Loucy (cell line): ENCODE results near the gene INPP5K.

Source experiments
- H2AFZ ChIP-seq: fragments of 200-600 bp; sonication (generic); 2 replicates; pipeline ENCODE4 v1.6.0; 2016; ENCODE audit warnings: antibody characterized with exemption, mild to moderate bottlenecking, low read length, moderate library complexity
- H3F3A ChIP-seq: fragments of 200-600 bp; 2 replicates; pipeline ENCODE4 v1.6.0; 2016; ENCODE audit warnings: antibody characterized with exemption, low read depth, mild to moderate bottlenecking
- H3K27me3 ChIP-seq: fragments of 200-600 bp; sonication (generic); 2 replicates; pipeline ENCODE4 v1.6.1; 2014; ENCODE audit warnings: low read length, mild to moderate bottlenecking; ENCODE audit not compliant: insufficient read depth, poor library complexity, severe bottlenecking
- H3K36me3 ChIP-seq: fragments of 200-600 bp; sonication (generic); 2 replicates; pipeline ENCODE4 v1.6.1; 2016; ENCODE audit warnings: low read length; ENCODE audit not compliant: insufficient read depth
- H3K4me1 ChIP-seq: fragments of 200-600 bp; sonication (generic); 2 replicates; pipeline ENCODE4 v1.5.1; 2014; ENCODE audit warnings: low read length, mild to moderate bottlenecking; ENCODE audit not compliant: insufficient read depth, poor library complexity, severe bottlenecking
- H3K4me2 ChIP-seq: fragments of 200-600 bp; sonication (generic); 2 replicates; pipeline ENCODE4 v1.6.0; 2014; ENCODE audit warnings: antibody characterized with exemption, low read length, low read depth, mild to moderate bottlenecking; ENCODE audit not compliant: poor library complexity, severe bottlenecking
- H3K4me3 ChIP-seq: fragments of 200-600 bp; sonication (generic); 2 replicates; pipeline ENCODE4 v1.5.1; 2014; ENCODE audit warnings: low read length, mild to moderate bottlenecking, mixed read lengths; ENCODE audit not compliant: poor library complexity, severe bottlenecking
- H3K79me2 ChIP-seq: fragments of 200-600 bp; sonication (generic); 2 replicates; pipeline ENCODE4 v1.6.1; 2014; ENCODE audit warnings: low read length; ENCODE audit not compliant: insufficient read depth
- H3K9ac ChIP-seq: fragments of 200-600 bp; sonication (generic); 2 replicates; pipeline ENCODE4 v1.6.0; 2014; ENCODE audit warnings: mild to moderate bottlenecking, low read depth, low read length, moderate library complexity; ENCODE audit not compliant: poor library complexity, severe bottlenecking
- H3K9me2 ChIP-seq: fragments of 200-600 bp; sonication (generic); replicated peaks from 2 replicates; pipeline ENCODE4 v1.6.1; 2016; ENCODE audit warnings: low read depth, low read length, mixed read lengths
- H3K9me3 ChIP-seq: fragments of 200-600 bp; sonication (generic); 2 replicates; pipeline ENCODE4 v1.6.1; 2014; ENCODE audit warnings: mild to moderate bottlenecking, antibody characterized with exemption, low read length, low read depth; ENCODE audit not compliant: insufficient read depth
- H4K20me1 ChIP-seq: fragments of 200-600 bp; sonication (generic); 2 replicates; pipeline ENCODE4 v1.6.0; 2014; ENCODE audit warnings: antibody characterized with exemption, low read length, mild to moderate bottlenecking; ENCODE audit not compliant: insufficient read depth, poor library complexity, severe bottlenecking
- EZH2phosphoT487 ChIP-seq: fragments of 200-600 bp; IDR thresholded peaks from 2 replicates; pipeline ENCODE4 v1.6.1; 2018; ENCODE audit warnings: antibody characterized with exemption, mild to moderate bottlenecking, moderate library complexity, borderline replicate concordance
- TF ChIP-seq, protein P1 (sequence below): fragments of 200-600 bp; sonication (generic); conservative IDR thresholded peaks from 2 replicates; pipeline ENCODE4 v1.5.1; 2014; ENCODE audit warnings: mild to moderate bottlenecking, antibody characterized with exemption, low read length

Gene INPP5K

DNA sequence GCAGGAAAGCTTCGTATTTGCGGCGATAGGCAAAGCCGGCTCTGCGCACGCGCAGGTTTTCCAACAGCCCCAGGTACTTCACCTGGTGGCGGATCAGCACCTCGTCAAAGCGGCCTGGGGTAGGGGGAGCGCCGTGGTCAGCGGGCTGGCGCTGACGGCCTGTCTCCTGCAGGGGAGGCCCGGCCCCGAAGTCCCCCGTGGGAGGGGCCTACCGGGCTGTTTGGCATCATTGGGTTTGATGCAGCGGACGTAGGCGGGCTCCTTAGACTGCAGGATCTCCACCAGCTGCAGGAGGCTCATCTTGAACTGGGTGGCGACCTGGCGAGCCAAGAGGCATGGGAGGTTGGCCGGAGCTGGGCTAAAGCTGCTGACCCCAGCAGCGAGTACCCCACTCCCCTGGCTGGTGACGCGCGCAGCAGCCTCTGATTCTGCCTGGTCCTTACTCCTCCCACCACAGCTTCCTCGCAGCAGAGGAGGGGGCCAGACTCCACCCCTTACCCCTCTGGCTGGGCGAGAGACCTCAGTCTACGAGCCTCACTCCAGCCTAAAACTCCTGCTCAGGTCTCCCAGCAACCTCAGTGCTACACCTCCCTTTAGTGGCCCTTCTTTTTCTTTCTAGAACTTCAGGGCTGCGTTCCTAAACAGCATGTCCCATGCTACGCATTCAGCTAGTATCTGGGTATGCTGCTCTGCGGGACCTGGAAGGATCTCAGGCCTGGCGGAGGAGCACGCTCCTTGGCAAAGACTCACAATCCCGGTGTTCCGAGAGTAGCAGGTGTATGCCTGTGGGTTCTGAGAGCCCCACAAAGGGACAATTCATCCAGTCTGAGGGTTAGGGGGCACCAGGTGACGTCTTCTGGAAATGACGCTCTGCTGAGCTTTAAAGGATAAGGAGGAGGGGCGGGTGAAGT lies 44.2 kb downstream of the INPP5K start:
- TF ChIP-seq EZH2phosphoT487 = no peak
- TF ChIP-seq, protein P1, sequence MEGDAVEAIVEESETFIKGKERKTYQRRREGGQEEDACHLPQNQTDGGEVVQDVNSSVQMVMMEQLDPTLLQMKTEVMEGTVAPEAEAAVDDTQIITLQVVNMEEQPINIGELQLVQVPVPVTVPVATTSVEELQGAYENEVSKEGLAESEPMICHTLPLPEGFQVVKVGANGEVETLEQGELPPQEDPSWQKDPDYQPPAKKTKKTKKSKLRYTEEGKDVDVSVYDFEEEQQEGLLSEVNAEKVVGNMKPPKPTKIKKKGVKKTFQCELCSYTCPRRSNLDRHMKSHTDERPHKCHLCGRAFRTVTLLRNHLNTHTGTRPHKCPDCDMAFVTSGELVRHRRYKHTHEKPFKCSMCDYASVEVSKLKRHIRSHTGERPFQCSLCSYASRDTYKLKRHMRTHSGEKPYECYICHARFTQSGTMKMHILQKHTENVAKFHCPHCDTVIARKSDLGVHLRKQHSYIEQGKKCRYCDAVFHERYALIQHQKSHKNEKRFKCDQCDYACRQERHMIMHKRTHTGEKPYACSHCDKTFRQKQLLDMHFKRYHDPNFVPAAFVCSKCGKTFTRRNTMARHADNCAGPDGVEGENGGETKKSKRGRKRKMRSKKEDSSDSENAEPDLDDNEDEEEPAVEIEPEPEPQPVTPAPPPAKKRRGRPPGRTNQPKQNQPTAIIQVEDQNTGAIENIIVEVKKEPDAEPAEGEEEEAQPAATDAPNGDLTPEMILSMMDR = no peak
- H3K9ac ChIP-seq = no peak overlapping the region
- no peaks in the 10 kb centered on the region for H3K9me2 ChIP-seq
- H3K9me3 ChIP-seq = no peaks in the 10 kb centered on the region
- no peaks in the 10 kb centered on the region for H3K27me3 ChIP-seq
- H3K4me1 ChIP-seq = no peaks in the 10 kb centered on the region
- H4K20me1 ChIP-seq = no peaks in the 10 kb centered on the region
- H3K79me2 ChIP-seq = no peaks in the 10 kb centered on the region
- H2AFZ ChIP-seq = no peak overlapping the region
- H3K36me3 ChIP-seq = no peaks in the 10 kb centered on the region
- H3K4me3 ChIP-seq = no peak overlapping the region
- H3F3A ChIP-seq = no peaks in the 10 kb centered on the region
- H3K4me2 ChIP-seq = no peak overlapping the region

DNA sequence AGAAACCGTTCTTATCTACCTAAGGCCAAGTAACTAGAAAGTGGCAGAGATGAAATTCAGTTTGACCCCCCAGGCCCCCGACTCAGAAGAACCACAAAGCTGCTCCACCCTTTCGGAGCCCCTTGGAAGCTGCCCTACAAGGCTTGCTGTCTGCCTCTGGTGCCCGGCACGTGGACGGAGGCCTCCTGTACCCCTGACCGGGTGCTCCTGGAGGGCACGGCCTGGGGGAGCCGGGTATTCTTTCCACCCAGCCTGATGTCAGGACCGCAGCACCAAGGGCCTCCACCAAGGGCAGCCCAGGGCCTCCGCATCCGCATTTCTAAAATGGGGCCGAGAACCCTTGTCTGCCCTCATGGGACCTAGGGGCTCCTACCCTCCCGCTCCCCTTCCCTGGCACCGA lies 44.9 kb downstream of the INPP5K start:
- no peak overlapping the region for H3K4me3 ChIP-seq
- no peaks in the 10 kb centered on the region for H3K4me1 ChIP-seq
- no peaks in the 10 kb centered on the region for H3K9me2 ChIP-seq
- no peaks in the 10 kb centered on the region for H3K27me3 ChIP-seq
- no peak overlapping the region for H3K9ac ChIP-seq
- no peak overlapping the region for H3K4me2 ChIP-seq
- no peaks in the 10 kb centered on the region for H3K9me3 ChIP-seq
- TF ChIP-seq, protein P1 = no peak
- H3F3A ChIP-seq = no peaks in the 10 kb centered on the region
- no peak overlapping the region for H2AFZ ChIP-seq
- H4K20me1 ChIP-seq = no peaks in the 10 kb centered on the region
- no peaks in the 10 kb centered on the region for H3K79me2 ChIP-seq
- no peaks in the 10 kb centered on the region for H3K36me3 ChIP-seq

DNA sequence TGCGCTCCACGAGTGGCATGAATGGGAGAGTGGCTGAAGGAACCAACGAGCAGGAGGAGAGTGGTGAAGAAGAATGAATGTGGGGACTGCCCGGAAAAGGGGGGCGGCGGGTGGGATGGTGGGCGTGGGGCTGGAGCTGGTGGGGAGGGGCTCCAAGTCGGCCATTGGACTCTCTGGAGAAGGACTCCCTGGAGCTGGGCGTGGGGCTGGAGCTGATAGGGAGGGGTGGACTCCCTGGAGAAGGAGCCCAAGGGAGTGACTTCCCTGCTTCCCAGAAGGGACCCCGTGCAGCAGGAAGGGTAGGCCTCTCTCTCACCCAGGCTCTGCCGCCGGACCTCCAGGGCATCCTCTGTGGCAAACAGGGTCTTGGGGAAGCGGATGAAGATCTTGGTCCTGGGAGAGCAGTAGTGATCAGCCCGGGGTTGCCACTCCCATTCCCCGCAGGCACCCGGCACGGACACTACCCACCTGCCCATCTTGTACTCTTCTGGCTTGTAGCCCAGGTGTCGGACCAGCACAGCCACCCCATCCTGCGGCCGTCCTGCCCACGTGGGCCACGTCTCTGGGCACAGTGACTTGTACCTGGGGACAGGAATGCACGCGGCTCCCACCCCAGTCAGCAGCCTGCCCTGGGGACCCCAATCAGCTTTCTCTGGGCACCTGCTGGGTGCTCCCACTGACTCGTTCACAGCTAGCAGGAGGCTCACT lies 45.5 kb downstream of the INPP5K start:
- Histone ChIP-seq H3K27me3 (peaks cover 5% of the 10 kb centered on the region), H3K4me3 (no peak overlapping the region), H3F3A (no peaks in the 10 kb centered on the region), H3K9me2 (no peaks in the 10 kb centered on the region), H3K36me3 (no peaks in the 10 kb centered on the region), H3K79me2 (no peaks in the 10 kb centered on the region), H4K20me1 (no peaks in the 10 kb centered on the region), H3K4me2 (no peak overlapping the region), H3K4me1 (no peaks in the 10 kb centered on the region), H3K9ac (no peak overlapping the region), H2AFZ (no peak overlapping the region), H3K9me3 (no peaks in the 10 kb centered on the region)
- TF ChIP-seq EZH2phosphoT487 = no peak
- TF ChIP-seq, protein P1 = no peak
